Measurements from ENCODE around the gene TRHDE.

Gene TRHDE

GRCh38 chr12:72323881-72324280 is 51.7 kb downstream of the TRHDE start:
- DNase-seq, result no peak

DNA sequence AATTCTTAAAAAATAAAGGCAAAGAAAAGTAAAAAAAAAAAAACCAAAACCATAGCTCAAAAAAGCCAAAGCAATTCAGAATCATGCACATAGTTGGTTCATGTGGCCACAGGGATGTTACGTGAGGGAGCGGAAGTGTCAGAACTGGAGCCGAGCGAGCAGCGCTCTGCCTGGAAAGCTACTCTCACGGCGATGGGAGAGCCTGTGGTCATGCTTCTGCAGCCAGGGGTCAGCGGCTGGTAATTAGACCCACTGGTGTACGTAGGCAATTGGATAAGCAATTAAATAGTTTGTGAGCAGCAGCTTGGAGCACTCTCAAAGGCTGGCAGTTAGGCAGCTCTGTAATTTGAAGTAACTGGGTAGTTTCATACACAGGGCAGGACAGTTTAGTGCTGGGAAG is 58.1 kb downstream of the TRHDE start:
- no peak for DNase-seq

- no peak for DNase-seq
Measured at GRCh38 chr12:72330784-72331183, 58.6 kb downstream of the TRHDE start.

DNA sequence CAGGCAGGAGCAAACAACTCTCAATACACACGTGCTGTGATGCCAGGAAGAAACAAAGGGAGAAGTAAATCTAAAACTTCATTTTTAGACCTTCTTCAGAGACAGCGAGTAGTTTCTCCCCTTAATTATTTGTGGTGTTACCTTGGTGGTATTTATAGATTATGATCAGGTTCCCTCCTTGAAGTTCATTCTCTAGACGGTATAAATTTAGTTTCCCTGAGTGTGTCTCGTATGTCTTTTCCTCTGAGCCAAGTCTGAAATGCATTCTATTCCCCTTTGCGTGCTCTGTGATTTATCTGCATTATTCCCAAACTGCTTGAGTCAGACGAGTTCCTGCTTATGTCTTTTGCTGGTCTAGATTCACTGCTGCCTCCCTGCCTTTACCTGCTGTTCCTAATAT is 65.2 kb downstream of the TRHDE start:
- no peak for DNase-seq

DNA sequence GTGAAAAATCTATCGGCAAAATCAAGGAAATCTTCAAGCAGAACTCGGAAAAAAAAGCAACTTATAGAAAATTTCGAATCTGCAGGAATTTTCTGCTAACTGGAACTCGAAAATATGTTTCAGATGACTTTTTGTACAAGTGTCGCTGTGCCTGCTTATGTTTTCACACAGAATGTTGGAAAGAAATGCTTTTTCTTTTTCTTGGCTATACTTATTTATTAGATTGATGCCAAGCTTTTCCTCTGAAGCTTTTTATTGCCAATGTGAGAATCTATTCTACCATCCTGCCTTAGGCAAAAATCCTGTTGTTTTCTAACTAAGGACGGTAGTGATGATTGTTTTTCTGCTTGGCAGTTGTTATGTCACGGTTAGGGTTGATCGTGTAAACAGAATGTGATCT is 65.8 kb downstream of the TRHDE start:
- no peak for DNase-seq

DNA sequence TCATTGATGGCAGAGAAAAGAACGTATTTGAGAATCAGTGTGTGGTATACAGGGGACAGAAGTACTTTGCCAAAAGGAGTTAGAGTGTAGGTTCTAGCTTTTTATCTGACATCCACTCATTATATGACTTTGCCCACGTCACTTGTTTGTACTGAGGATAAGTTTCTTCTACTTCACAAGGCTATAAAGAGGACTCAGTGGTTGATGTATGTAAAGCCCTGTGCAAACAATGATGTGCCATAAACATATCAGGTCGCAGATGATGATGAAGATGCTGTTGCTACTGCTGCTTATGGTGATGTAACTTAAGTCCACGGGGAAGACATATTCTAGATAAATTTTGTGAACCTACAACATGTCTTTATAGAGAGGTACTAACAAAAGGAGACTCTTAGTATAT is 66.3 kb downstream of the TRHDE start:
- no peak for DNase-seq

- peak; percentile 41 to 58 for DNase-seq
Measured at GRCh38 chr12:72346363-72346944, 74.3 kb downstream of the TRHDE start.

DNA sequence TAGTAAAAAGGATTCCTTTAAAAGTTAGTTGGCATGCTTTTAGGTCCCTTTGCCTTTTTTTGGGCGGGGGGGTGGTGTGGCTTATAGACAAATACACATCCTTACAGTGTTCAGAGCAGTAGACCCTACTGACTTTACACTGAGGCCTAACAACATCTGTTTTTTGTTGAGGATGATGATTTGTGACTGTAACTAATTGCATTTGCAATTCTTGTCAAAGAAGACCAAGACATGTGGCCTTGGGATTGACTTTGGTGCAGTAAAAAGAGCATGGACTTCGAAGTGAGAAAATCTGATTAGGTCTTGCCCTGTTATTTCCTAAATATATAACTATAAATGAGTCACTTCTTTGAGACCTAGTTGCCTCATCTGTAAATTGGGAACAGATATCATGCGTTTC is 77.3 kb downstream of the TRHDE start:
- DNase-seq, result no peak

DNA sequence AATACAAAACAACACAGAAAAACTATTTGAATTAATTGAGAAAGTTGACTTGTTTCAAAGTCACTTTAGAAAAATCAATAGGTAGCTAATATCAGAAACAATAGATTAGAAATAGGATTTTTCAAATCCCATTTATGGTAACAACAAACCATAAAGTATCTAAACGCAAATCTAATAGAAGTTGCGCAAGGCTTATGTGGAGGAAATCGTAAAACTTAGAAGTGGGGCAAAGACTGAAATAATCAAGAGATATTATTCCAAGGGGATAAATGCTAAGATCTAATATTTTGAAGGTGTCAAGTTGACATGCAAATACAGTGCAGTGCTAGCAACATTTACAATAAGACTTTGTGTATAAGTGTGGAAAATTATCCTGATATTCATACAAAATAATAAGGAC is 87.2 kb downstream of the TRHDE start:
- no peak for DNase-seq

DNA sequence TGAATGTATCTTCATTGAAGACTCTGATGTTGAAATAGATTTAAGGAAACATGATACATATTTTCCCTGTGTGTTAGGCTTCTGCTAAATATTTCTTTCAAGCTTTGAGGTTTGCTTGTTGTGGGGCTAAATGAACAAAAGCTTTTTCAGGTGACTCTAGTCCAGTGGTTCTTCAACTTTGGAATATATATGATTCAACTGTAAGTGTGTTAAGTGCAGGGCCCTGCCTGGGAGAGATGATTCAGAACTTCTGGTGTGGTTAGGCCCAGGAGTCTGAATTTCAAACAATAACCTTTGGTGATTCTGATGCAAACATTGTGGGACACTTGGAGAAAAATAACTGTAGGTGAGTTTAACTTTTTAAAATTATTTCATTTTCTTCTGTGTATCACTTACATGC is 93.0 kb downstream of the TRHDE start:
- DNase-seq, result no peak

DNA sequence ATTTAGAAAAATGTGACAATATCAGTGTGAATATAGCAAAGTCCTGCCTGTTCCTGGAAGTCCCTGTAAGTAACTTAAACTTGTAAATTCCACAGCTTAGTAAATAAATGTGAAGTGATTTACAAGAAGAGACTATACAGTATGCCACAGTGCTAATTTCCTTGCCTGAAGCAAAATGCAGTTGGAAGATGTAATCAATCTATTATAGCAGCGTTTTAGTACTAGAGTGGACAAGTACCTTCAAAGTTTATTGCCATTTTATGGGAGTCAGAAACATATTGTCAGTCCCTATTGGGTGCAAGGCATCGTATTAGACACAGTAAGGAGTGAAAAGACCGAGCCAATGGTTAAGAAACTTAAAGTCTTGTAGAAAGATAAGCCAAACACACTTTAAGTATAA is 94.1 kb downstream of the TRHDE start:
- no peak for DNase-seq

DNA sequence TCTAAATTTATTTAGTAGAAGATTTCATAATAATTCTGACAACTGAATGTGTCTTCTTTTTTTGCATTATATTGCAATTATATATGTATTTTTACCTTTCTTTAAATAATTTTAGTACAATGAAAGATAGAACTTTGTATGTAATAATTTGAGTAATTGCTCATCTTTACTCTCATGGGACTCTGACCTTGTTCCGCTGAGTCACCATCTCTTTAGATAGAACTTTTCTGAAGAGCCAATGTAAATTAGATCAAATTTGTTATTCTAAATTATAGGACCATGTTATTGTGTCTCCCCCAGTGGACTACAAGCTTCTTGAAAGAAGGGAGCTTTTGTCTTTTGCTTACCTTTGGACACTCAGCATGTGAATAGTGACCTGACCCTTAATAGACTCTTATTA is 96.1 kb downstream of the TRHDE start:
- DNase-seq, result no peak

DNA sequence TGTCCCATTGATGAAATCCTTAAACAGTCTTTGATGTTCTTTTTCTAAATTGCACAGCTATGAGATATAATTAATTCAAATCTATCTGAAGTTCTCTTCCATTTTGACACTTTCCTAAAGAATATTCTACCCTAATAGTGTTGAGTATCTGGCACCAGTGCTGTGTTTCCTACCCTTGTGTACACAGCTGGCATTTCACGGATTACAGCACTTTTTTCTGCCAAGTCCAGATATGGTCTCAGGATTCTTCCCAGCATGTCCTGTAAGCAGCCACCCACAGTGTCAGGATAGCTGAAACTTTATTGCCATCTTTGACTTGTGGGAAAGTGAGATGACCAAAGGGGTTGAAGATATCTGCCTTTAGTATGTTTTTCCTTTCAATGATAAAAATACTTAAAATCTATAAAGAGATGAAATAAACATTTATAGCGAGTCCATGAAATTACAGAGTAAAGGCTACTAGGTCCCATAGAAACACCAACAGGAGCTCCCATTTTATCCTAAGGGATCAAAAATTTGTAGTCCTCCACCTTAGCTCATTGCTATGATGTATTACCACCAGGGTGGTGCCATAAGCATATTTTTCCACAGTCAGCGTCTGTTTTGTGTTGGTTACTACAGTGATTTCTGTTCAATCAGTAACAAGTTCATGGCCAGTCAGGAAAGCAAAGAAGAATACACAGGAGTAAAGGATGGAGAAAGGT is 96.7 kb downstream of the TRHDE start:
- no peak for DNase-seq

DNA sequence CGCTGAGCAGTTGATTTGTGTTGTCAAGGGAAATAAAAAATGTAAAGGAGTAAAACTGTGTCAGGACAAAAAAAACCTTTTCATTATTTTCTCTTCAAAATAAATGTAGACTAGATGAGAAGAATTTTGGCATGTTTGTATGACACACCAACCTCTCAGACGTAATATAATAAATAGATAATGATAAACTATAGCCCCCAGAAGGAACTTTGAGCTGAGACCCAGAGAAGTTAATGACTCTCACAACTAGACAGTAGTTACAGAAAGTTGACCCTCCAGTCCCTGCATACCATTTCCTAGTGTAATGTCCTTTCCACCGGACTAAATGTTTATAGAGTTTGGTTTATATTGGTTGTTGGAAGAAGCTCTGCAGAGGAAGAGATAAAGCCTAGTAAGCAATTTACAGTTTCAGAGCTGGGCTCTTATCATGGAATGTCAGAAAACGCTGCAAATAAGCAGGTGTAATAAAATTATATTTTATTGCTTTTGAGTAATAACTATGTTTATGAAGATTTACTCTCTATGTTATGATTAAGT is 97.3 kb downstream of the TRHDE start:
- DNase-seq, result no peak

- no peak for DNase-seq
Measured at GRCh38 chr12:72380441-72380840, 108.3 kb downstream of the TRHDE start.

DNA sequence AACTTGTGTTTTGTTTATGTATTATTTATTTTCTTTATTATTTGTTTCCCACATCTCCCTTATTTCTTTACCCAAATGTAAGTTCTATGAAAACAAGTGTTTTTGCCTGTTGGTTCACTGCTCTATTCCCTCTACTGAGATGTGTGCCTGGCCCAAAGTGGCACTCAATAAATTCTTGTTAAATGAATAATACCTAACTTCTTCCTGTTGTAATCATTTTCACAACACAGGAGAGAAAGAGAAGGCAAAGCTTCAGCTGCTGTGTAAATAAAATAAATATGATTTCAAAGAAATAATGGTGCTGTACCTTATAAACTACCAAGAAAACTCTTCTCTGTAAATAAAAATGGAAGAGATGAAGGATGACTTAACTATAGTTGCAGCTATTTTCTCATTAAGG is 116.2 kb downstream of the TRHDE start:
- DNase-seq, result no peak

GRCh38 chr12:72390146-72390545 is 118.0 kb downstream of the TRHDE start:
- no peak for DNase-seq

DNA sequence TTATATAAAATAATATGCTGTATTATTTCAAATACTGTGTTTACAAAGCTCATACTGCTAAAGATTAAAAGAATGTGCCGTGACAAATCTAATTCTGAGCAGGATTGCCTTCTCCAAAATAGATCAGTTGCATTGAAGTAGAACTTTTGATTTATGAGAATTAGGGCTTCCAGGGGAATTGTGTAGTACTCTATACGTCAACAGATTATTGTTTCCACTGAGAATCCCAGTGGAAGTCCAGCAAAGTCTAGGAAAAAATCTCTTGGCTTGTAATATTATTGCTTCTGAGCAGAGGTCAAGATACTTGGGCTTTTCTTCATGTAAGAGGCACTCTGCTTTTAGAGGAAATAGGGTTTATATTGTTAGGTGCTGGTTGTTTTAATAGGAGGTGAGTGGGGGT is 133.9 kb downstream of the TRHDE start:
- no peak for DNase-seq

DNA sequence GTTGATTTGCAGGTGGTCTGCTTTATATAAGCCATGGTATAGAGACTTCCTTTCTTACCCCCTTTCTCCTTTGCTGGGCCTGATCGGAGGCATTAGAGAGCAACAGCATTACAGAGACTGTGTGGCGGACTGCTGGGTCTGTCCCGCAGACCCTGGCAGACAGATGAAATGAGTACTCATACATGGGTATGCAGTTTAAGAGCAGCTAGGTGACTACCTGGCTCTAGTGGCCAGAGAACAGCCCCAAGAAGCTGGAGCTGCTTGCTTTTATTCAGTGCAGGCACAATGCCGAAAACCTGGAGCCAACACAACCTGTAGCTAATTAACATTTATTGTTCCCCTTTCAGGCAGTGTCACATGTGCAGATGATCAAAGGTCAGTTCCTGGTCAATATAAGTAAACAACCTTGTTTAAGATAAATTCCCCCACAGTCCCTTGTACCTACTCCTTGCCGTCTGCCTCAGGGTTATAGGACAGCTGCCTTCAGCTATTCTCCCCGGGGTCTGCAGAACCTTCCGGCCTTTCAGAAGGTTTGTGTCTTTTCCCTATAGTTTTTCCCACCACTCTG is 160.0 kb downstream of the TRHDE start:
- no peak for DNase-seq

DNA sequence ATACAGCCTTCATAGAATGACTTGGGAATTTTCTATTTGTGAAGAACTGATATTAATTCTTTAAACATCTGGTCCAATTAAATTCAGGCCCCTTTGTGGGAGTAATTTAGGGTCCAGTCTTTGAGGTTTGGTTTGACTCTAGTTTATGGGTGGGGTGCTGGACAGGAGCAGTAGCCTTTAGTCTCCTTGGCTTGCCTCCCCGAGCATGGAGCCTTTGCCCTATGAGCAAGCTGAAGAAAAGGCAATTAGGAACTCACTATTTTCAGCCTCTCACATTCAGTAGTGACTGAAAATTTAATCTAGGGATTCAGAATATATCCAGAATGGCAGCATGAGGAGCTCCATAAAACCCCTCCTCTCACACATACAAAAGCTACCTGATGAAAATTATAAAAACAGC is 161.1 kb downstream of the TRHDE start:
- DNase-seq, result no peak

GRCh38 chr12:72434999-72435398 is 162.8 kb downstream of the TRHDE start:
- DNase-seq, result no peak

DNA sequence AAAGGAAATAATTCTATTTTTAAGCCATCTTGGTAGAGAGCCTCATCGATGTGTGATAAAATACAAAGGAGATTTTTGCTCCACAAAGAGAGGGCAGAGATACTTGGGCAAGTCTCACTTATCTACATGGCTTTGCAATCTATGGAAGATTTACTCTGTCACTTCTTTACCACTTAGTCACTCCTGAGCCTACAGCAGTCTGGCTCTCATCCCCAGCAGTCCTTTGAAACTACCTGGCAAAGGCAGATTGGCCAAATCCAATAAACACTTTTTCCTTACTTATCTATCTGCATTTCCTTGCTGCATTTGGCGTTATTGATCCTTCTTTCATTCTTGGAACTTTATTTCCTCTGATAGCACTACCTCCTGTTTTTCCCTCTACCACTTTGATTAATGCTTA is 170.0 kb downstream of the TRHDE start:
- DNase-seq, result no peak

GRCh38 chr12:72444125-72444524 is 172.0 kb downstream of the TRHDE start:
- DNase-seq, result no peak

DNA sequence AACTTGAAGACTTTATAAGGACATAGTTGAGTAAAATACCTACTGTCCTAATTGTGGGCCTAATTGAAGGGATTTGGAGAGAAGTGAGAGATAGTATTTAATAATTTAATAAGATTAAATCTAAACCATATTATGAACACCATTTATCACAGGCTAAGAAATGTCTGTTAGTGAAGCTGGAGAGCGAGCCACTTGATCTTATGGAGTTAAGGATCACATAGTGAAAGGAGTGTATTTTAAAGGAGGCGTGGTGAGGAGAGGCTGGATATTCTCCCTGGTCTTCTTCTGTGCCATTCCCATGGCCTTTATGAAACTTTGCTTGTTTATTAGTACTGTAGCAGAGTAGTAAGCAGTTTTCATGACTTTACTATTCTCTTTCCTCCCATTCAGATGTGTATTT is 172.4 kb downstream of the TRHDE start:
- DNase-seq, result no peak

GRCh38 chr12:72448089-72448488 is 175.9 kb downstream of the TRHDE start:
- DNase-seq, result peak in 1 of 2 experiments; percentile 12
